GM20000 (cell line): ENCODE results near the gene HIPK4.

Experiments
- DNase-seq: peaks from one replicate; pipeline ENCODE4 v3.0.0; 2012; ENCODE audit warnings: low spot score
- CTCF ChIP-seq: IDR thresholded peaks from 2 replicates; pipeline ENCODE4 v1.5.1; 2012; ENCODE audit warnings: mild to moderate bottlenecking, control low read depth; ENCODE audit errors: extremely low read depth, missing control alignments

HIPK4 gene

GRCh38 chr19:40424637-40425449 is 34.9 kb upstream of the HIPK4 start:
- no peak for DNase-seq
- TF ChIP-seq CTCF = no peak

- DNase-seq = no peak
These were observed 34.0 kb upstream of the HIPK4 start for GRCh38 chr19:40423938-40424337.

GRCh38 chr19:40422748-40423566 is 33.0 kb upstream of the HIPK4 start:
- no peak for TF ChIP-seq CTCF
- no peak for DNase-seq

More at GRCh38 chr19:40423938-40424337, 34.0 kb upstream of the HIPK4 start:
- no peak for TF ChIP-seq CTCF

- DNase-seq = no peak
- TF ChIP-seq CTCF = no peak
These were observed 32.2 kb upstream of the HIPK4 start for GRCh38 chr19:40421993-40422747.

GRCh38 chr19:40420766-40421765 is 31.1 kb upstream of the HIPK4 start:
- peak; percentile 80 for DNase-seq
- peak; percentile 73 for TF ChIP-seq CTCF

GRCh38 chr19:40420451-40420765 is 30.4 kb upstream of the HIPK4 start:
- DNase-seq = no peak
- no peak for TF ChIP-seq CTCF
